ENCODE measurements around the gene HLCS.

HLCS gene

DNA sequence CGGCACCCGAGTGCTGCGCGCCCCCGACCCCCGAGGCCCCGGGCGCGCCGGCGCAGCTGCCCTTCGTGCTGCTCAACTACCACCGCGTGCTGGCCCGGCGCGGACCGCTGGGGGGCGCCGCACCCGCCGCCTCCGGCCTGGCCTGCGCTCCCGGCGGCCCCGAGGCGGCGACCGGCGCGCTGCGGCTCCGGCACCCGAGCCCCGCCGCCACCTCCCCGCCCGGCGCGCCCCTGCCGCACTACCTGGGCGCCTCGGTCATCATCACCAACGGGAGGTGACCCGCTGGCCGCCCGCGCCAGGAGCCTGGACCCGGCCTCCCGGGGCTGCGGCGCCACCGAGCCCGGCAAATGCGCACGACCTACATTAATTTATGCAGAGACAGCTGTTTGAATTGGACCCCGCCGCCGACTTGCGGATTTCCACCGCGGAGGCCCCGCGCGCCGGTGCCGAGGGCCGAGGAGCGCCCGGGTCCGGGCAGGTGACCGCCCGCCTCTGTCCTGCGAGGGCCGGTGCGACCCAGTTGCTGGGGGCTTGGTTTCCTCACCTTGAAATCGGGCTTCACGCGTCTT is 218.6 kb downstream of the HLCS start:
- Histone ChIP-seq H4K20me1 (ENCODE audit: low read depth, low read length) (no peaks in the 10 kb centered on the region), H3K27me3 (ENCODE audit: low read length) (no peaks in the 10 kb centered on the region), H3K4me2 (ENCODE audit: low read depth, low read length, poor library complexity, severe bottlenecking) (no peak overlapping the region), H3K9ac (ENCODE audit: low read length) (no peak overlapping the region), H3K79me2 (ENCODE audit: insufficient read depth, low read length) (no peaks in the 10 kb centered on the region), H3K9me3 (ENCODE audit: insufficient read depth, low read length) (no peaks in the 10 kb centered on the region), H2AFZ (ENCODE audit: low read depth, low read length, severe bottlenecking) (no peak overlapping the region), H3K27ac (ENCODE audit: low read depth, low read length) (no peak overlapping the region), H3K9me2 (replicated peaks; ENCODE audit: insufficient read depth, low read length) (no peaks in the 10 kb centered on the region), H3F3A (ENCODE audit: insufficient read depth) (no peaks in the 10 kb centered on the region), H3K4me3 (ENCODE audit: insufficient read depth, low read length, poor library complexity, severe bottlenecking) (no peak overlapping the region), H3K36me3 (ENCODE audit: low read length) (no peaks in the 10 kb centered on the region)
- TF ChIP-seq EZH2phosphoT487 (conservative IDR thresholded peaks at IDR 0.05; ENCODE audit: low read length) (no peak), CTCF (IDR thresholded peaks at IDR 0.05; ENCODE audit: insufficient read depth, low read length, poor library complexity, severe bottlenecking) (no peak)

DNA sequence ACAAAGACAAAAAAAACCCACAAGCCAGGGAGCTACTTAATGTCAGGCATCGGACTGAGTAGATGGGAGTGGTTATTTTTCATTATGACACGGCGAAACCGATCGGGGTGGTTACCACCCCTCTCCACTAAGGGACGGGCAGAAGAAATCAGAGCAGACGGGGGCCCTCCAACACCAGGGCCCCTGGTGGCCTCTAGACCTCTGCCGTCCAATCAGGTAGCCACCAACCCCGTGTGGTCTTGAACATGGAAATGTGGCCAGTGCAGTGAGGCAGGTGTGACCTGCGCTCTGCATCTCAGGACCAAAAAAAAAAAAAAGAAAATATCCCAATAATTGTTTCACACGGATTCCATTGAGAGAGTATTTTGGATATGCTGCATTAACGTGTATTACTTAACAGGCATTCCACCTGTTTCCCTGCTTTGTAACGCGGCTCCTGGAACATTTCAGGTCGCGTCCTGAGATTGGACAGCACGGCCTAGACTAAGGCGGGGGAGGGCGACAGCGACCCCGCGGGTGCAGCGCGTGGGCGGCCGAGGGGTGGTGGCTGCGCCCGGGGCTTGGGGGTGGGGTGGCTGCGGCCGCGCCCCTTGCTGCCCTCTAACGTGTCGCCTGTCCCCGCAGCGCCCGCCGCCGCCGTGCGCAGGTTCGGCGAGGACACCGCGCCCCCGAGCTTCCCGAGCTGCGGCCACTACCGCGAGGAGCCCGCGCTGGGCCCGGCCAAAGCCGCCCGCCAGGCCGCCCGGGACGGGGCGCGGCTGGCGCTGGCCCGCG is 219.2 kb downstream of the HLCS start:
- Histone ChIP-seq H3K4me2 (ENCODE audit: low read depth, low read length, poor library complexity, severe bottlenecking) (no peak overlapping the region), H3K9me2 (replicated peaks; ENCODE audit: insufficient read depth, low read length) (no peaks in the 10 kb centered on the region), H4K20me1 (ENCODE audit: low read depth, low read length) (no peaks in the 10 kb centered on the region), H3K4me3 (ENCODE audit: insufficient read depth, low read length, poor library complexity, severe bottlenecking) (no peak overlapping the region), H3K27ac (ENCODE audit: low read depth, low read length) (no peak overlapping the region), H3K9me3 (ENCODE audit: insufficient read depth, low read length) (no peaks in the 10 kb centered on the region), H3K27me3 (ENCODE audit: low read length) (no peaks in the 10 kb centered on the region), H3K9ac (ENCODE audit: low read length) (no peak overlapping the region), H3K79me2 (ENCODE audit: insufficient read depth, low read length) (no peaks in the 10 kb centered on the region), H3K36me3 (ENCODE audit: low read length) (no peaks in the 10 kb centered on the region), H3F3A (ENCODE audit: insufficient read depth) (no peaks in the 10 kb centered on the region), H2AFZ (ENCODE audit: low read depth, low read length, severe bottlenecking) (no peak overlapping the region)
- no peak for TF ChIP-seq EZH2phosphoT487 (conservative IDR thresholded peaks at IDR 0.05; ENCODE audit: low read length)
- no peak for TF ChIP-seq CTCF (IDR thresholded peaks at IDR 0.05; ENCODE audit: insufficient read depth, low read length, poor library complexity, severe bottlenecking)

DNA sequence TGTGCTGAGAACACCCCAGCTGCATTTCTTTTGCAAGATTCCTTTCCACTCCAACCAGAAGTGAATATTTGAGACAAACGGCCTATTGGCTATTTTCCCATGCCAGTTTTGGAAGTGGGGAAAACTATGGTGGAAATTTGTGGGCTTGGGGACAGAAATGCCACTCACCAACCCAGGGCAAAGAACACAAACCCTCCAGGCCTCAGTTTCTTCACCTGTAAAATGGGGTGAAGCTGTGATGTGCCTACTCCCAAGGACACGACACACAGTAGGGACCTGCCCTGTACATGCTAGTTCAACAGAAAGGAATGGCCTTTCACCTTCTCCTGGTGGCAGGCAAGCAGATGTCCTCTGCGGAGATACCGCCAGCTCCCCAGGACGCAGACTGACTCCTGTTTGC is 221.0 kb downstream of the HLCS start:
- Histone ChIP-seq H3K27ac (ENCODE audit: low read depth, low read length) (no peak overlapping the region), H3K9me2 (replicated peaks; ENCODE audit: insufficient read depth, low read length) (no peaks in the 10 kb centered on the region), H4K20me1 (ENCODE audit: low read depth, low read length) (no peaks in the 10 kb centered on the region), H3K9me3 (ENCODE audit: insufficient read depth, low read length) (no peaks in the 10 kb centered on the region), H3K9ac (ENCODE audit: low read length) (no peak overlapping the region), H3K4me2 (ENCODE audit: low read depth, low read length, poor library complexity, severe bottlenecking) (no peak overlapping the region), H3F3A (ENCODE audit: insufficient read depth) (no peaks in the 10 kb centered on the region), H3K4me3 (ENCODE audit: insufficient read depth, low read length, poor library complexity, severe bottlenecking) (no peak overlapping the region), H2AFZ (ENCODE audit: low read depth, low read length, severe bottlenecking) (no peak overlapping the region), H3K36me3 (ENCODE audit: low read length) (no peaks in the 10 kb centered on the region), H3K27me3 (ENCODE audit: low read length) (no peaks in the 10 kb centered on the region), H3K79me2 (ENCODE audit: insufficient read depth, low read length) (no peaks in the 10 kb centered on the region)
- TF ChIP-seq CTCF (IDR thresholded peaks at IDR 0.05; ENCODE audit: insufficient read depth, low read length, poor library complexity, severe bottlenecking) (no peak), EZH2phosphoT487 (conservative IDR thresholded peaks at IDR 0.05; ENCODE audit: low read length) (no peak)

Measured in SU-DHL-6 (cell line).